RPMI7951 (cell line): ENCODE measurements around the gene SLC35B2. TPM values are rescaled to one million over a fixed set of nuclear protein-coding genes. Genes with fewer than 3 reads are reported as not detected.

ENCODE experiments used
- DNase-seq: peaks from one replicate; pipeline ENCODE4 v3.0.0-alpha.2; 2012; ENCODE audit warnings: low read depth
- total RNA-seq: library from RNA; depleted of rRNA; stranded (reverse); fragments of >200 nt; shearing (Covaris generic); gene quantifications from 2 replicates; pipeline ENCODE4 v1.2.3, GENCODE V29; 2014

Gene SLC35B2
- total RNA-seq, 1 experiment from 2014 or later = 101 TPM

DNA sequence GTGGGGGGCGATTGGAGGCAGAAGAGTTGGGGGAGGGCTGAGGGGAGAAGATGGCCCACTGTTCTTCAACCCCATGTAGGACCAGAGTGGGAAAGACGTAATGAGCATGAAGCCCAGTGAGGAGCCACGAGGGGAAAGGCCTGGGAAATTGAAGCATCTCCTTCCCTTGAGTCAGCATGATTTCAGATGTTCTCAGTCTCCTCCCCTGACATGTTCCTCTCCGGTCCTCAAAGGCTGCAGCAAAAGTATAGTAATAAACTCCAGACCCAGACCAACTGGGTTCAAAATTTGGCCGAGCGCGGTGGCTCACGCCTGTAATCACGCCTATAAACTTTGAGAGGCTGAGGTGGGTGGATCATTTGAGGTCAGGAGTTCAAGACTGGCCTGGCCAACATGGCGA, 9.9 kb upstream of the SLC35B2 start:
- DNase-seq = no peak

GRCh38 chr6:44266347-44266746, 9.0 kb upstream of the SLC35B2 start:
- DNase-seq = no peak

GRCh38 chr6:44265722-44266233, 8.4 kb upstream of the SLC35B2 start:
- no peak for DNase-seq

DNA sequence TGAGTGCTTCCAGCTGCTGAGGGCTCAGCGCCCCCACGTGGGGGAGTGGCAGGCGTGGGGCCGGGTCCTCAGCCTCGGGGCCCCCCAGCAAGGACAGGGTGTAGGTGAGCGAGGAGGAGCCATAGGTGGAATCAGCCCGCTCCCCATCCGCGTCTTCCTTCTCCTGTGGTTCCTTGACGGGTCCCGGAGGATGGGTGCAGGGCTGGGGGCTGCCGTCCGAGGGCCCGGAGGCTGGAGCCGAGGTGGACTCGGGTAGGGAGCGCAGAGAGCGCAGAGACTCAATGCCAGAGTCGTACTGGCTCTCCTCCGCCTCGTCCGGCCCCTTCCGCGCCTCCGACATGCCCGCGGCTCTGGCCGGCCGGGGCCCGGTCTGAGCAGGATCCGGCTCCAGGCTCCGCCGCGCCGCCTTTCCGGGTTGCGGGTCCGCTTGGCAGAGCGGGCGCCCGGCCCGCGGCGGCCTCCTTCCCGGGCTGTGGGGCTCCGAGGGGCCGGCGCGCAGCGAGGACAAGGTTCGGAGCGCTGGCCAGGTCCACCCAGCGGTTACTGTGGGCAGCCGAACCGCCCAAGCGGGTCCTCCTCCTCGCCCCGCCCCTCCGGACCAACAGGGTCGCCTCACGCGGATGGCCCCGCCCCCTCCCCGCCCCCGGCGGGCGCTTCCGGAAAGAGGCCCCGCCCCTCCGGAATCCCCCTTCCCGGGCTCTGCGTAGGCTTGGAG, 7.8 kb upstream of the SLC35B2 start, which contains the start of gene NFKBIE:
Gene NFKBIE (minus strand): TSS at position 545 of the 715 bp plus-strand sequence. CDS start 205 bp downstream, at position 340.
- DNase-seq = peak; percentile 91

DNA sequence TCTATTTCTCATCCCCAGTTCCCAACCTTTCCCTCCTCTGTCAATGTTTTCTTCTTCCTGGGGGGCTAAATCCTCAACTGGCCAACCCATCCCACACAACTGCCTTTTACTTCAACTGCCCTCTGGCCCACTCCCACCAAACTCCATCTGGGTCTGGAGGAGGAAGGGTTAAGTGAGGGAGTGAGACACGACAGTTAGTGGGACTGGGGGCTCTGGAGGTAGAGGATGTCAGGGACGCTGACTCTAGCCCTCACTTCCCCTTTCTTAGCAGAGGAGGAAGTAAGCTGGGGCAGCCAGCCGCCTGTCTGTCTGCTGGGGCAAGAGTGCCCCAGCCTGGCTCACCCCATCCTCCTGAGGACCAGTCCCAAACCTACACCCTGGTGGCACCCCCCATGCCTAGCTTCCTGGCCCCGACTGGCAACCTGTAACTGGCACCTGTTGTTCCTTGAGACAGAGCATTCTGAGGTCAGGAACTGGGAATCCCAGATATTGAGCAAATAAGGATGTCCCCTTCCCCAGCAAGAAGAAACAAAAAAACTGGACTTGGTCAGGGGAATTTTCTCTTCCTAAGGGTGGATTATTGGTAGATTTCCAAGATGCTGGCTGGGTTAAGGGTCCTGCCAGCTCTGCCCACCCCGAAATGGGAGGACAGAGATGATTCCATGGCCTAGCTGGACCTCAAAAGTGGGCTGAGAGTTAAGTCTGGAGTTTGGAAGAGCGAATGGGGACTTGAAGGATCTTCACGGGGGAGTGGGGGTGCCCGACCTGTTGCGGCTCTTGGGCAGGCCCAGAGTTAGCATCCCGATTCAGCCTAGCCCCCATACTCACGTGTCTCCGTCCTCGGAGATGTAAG, 7.1 kb upstream of the SLC35B2 start:
- DNase-seq = no peak

DNA sequence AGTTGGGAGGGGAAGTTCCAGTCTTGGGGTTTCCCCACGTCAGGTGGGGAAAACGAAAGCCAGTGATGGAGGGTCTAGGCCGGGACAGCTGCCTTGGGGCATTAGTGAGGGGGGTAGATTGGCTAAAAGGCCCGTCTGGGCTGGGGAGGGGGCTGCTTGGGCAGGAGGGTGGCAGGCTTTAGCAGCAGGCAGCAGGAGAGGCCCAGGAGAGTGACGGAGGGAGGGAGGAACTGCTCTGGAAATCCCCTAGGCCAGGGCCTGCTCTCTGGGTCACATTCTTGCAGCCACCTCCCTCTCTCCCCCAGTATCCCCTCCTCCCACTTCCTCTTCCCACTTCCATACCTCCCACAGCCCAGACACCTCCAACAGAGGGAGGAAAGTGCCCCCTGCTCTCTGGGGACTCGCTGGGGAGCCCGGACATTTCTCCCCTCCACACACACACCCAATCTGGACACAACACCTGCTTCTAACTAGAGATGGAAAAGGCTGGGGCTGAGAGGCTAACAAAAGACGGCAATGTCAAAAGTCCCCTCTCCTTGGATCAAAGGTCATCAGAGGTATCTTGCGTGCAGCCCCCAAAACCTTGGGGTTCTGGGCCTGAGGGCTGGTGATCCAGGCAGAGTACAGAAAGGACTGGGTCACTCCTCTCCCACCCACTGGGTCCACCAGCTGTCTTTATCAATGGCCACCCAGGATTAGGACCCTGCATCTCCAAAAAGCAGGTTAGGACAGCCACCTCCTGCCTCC, 6.2 kb upstream of the SLC35B2 start:
- DNase-seq = peak; percentile 61

DNA sequence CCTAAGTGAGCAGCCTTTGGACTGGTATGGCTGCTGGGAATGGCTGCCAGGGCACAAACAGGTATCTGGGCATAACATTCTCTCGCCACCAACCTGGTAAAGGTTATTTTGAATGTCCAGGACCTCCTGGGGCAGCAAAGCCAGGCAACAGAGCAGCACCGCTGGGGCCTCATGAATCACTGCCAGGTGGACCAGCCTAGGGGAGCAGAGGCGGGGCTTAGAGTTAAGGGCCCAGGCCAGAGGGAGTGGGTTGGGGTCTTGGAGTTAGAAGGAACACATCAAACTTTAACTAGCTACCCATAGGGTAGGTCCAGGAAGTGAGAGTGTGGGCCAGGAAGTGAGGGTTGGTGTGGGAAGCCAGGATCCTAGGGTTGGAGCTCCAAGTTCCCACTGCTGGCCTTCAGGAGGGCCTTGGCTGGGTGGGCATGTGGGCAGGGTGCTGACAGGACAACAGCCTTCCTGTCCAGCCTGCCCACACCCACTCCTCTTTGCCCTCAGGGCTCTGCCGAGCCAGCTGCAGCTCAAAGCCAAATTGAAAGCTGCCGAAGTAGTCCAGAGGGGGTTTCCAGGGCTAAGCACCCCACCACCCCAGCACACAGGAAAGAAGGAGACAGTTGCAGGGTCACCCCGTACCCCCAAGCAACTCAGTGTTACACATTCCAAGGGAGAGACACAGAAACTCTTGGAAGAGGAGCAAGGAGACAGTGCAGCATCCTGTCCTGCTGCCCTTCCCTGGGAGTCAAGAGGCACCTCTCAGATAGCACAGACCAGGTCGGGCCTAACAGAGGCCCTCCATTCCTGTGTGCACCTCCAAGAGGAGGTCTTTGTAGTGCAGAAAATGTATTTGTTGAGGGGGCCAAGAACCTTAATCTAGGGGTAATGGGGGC, 5.4 kb upstream of the SLC35B2 start:
- peak; percentile 23 for DNase-seq

- DNase-seq = no peak
These were observed 4.3 kb upstream of the SLC35B2 start for GRCh38 chr6:44261581-44261980.

DNA sequence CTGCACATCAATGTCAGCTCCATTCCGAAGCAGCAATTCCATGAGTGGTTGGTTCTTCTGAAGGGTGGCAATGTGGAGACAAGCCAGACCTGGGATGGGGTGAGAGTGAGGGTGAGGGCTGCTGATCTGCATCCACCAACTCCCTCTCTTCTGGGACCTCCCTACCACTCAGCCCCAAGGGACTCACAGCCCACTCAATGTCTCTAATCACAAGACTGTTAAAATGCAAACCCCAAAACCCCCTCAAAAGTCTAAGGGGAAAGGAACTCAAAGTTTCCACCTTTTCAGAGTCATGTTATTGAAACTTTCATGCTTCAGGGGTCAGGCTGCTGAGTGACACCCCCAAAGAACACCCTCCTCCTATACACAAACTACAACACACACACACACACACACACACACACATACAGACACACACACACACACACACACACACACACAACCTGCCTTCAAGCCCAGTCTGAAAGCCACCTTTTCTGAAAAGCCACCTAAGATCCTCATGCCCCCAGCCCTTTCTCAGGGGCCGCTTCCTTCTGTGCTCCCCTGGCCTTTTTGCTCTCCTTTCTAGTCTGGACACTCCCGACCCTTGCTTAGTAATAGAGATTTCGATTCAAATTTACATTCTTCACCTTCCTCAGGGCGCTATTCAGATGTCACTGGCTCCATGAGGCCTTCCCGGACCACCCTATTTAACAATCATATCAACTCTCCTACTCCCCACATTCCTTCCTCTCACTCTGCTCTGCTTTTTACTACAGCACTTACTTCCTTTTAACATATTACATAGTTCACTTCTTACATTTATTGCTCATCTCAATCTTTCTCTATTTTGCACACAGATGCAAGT, 3.3 kb upstream of the SLC35B2 start:
- no peak for DNase-seq

DNA sequence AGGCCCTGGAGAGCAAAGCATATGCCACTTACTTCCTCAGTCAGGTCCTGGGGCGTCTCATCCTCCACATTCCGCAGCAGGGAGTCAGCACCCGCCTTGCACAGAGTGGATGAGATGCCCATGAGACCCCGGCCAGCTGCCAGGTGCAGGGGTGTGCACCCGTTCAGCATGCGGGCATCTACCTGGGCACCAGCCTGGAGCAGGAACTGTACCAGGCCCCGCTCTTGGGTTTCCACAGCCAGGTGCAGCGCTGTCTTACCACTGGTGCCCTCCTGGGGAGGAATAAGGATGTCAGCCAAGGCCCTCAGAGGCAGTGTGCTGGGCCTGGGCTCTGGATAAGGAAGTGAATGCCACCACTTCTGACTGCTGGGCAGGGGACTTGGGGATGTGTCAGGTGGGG, 2.7 kb upstream of the SLC35B2 start:
- no peak for DNase-seq

- DNase-seq = no peak
These were observed 1.6 kb upstream of the SLC35B2 start for GRCh38 chr6:44258921-44259320.

DNA sequence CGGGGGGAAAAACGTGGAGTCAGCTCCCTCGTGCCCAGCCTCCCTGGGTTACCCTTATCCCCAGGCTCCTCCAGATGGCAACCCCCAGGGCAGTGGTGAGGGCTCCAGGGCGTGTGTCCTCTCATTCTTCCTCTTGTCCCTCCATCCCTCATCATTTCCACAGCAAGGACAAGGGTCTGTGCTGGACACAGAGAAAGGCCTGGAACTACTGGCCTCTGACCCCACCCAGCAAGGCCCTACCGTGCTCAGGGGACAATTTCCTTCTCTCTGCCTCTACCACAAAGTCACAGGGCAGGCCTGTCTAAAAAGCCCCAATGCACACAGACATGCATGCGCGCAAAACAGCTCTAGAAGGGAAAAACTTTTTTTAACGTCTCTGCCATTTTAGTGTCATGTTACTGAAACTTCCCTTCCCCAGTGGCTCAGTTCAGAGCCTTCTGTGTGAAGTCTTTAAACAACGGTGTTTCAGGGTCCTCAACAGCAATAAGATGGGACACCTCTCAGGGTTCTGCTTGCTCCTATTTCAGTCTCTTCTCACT, 1.1 kb upstream of the SLC35B2 start:
- no peak for DNase-seq

DNA sequence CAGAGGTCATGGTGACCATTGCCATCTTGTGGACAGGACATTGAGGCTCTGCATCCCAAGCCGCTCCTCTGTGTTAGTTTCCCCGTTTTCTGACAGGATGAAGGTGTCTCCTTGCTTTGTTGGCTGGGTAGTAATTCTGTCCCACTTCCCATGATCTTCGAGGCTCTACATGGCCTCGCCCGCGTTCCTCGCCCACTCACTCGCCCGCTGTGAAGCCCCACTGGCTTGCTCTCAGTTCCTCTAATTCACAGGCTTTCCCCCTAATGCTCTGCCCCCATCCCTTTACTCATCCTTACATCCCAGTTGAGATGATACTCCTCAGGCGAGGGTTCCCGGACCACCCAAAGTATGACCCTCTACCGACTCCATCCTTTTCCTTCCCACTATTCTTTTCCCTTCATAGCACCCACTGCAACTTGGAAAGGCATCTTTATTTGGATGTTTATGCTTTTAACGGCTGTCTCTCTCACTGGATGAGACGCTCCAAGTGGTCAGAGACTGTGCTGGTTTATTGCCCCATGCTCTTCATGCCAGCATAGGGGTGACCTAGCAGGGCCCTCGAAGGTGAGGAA, 511 bp upstream of the SLC35B2 start:
- no peak for DNase-seq

- DNase-seq = no peak
These were observed 628 bp downstream of the SLC35B2 start for GRCh38 chr6:44256775-44257024.

DNA sequence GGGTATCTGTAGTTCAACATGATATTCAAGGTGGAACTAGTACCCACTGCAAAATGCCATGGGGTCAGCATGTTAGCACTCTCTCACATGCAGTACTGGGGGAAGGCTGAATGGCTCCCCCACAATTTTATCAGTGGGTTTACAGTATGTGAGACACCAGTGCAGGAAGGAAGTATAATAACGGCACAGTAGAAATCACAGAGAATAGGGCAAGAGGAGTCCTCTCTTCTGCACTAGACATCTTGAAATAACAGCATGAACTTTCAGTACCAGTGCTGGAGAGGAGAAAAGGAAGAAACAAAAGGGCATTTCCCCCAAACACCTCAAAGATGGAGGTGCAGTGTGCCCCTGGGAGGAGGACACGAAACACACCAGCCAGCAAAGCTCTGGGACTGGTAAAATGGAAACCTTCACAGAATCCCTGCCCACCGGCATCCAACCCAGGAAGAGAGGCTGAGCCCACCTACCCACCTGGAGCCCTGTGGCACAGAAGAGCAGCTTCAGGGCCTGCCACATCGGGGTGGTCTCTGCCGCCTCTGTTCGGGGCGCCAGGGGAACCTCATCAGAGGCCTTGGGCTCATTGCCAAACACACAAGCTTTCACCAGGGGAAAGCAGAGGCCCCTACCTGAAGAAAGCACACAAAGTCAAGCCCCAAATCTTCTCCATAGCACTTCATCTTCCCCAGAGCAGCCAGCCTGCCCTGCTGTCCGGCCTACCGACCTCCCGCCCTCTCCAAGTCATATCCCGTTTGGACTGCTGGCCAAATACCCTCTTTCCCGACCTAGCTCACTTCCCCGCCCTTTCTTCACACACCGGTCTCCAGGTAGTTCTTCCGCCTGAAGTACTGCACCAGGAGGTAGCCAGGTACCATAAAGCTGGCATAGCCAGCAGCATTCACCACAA, 1.2 kb downstream of the SLC35B2 start:
- DNase-seq = no peak

DNA sequence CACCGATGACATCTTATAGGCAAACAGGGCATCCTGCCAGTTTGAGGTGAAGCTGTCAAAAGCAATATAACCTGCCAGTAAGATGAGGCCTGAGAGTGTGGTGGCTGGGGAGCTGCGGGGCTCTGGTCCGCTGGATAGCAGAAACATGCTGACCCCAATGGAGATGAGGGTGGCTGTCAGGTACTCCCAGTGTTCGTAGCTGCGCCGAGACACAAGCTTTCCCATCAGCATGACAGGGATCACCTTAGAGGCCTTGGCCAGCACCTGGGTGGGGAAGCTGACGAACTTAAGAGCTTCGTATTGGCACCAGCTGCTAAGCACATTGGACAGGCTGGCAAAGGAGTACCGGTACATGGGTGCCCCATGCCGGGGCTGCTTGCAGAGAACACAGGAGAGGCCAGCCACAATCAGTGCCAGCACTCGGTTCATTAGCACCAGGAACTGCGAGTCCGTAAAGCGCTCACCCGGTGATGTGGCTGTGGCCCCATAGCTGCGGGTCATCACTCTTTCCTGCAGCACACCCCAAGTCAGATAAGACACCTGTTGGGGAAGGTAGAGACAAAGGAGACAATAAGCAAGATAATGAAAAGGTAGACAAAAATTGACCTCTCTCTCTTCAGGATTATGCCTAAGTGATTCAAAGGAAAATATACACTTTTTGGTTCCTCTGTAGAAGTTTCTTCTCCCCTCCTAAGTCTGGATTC, 2.1 kb downstream of the SLC35B2 start:
- peak; percentile 32 for DNase-seq

- no peak for DNase-seq
These were observed 2.9 kb downstream of the SLC35B2 start for GRCh38 chr6:44254191-44255104.
